ENCODE measurements around the gene FRMD1.

The FRMD1 gene

DNA sequence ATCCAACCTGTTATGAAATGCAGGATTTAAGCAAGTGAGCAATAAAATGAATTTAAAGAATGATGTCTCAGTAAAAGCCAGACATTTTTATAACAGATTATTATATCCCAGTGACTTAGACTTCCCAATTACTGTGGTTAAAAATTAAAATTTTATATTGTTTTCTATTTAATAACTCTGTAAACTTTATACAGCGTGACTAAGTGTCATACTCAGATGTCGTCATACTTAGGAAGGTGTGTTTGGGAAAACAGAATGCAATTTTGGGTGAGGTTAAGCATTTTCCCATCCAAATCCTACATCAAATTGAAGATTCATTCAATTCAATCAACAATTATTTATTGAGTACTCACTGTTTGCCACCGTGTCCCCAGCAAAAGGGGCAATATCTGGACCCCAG, 31.4 kb upstream of the FRMD1 start:
- DNase-seq = no peak

- no peak for DNase-seq
Measured at GRCh38 chr6:168109171-168109570, 30.2 kb upstream of the FRMD1 start.

DNA sequence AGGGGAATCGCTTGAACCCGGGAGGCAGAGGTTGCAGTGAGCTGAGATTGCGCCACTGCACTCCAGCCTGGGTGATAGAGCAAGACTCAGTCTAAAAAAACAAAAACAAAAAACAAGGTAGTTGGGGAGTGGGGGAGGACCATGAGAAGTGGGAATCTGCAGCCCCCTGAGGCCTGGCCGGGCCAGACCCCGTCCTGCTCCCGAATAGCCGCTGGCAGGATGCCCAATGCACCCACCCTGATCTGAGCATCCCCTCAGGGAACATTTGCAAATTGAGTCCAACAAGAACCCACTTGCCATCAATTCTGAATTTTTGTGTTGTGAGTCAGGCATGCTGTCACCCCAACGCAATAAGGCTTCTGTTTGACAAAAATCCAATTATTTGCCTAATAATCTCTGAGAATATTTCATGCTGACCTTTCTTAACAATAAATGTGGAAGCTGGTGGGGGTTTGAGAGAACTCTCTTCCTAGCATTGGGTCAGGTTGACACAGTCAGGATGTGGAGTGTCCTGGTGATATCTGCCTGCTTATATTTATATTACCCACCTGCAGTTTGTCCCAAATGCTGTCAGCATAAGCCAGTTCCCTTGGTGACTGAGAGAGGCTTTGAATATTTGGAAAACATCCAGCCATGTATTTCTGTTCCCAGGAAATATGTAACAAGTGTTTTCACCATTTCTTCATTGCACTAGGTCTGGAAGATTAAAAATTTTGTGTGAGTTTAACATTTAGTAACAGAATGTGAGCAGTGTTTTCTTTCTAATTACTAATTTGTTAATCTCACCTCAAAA, 28.4 kb upstream of the FRMD1 start:
- DNase-seq = no peak

DNA sequence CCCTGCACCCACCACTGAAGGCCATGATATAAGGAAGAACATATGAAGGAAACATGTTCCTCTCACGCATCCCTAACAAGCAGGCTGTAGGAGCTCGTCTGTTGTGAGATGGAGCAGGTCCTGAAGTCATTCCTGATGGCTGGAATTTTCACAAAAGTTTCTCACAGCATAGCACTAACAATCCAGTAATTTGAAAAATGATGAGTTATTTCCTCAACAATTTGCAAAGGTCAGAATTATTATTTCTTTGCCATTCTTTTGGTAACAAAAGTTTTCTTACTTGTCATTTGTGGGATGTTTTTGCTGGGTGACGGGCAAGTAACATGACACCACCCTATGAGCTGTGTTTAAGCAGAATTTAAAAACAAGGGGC, 27.6 kb upstream of the FRMD1 start:
- DNase-seq = no peak

DNA sequence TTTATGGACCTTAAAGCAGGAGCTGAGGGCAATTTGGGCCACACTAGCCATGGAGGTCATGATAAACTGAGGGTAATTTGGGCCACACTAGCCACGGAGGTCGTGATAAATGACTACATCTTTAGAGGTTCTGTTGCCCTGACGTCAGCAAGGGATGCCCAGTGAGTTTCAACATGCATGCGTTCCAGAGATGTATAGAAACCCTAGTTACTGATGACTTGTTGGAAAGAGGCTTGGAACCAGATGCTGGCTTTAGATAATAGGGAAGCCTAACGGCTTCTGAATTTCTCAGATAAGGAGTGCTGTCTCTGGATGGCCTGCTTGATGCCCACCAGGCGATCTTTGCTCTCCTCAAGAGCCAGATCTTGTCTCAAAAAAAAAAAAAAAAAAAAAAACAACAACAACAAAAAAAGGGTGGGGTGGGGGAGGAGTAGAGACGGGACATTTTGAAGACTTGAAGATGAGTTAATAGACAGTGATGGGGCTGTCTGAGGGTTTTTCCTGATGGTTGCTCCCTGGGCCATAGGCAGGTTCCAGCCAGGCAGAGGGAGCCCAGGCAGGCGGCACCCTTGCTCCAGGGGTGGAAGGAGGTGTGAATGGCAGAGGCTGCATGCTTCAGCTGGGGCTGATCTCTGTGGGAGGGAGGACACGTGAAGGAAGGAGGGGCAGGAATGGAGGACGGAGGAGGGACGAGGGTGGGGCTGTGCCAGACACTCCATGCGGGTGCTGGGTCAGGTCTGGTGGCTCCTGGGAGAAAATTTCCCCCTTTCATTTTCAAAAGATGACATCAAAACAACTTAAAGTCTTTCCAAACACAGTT, 27.0 kb upstream of the FRMD1 start:
- no peak for DNase-seq

- DNase-seq = no peak
Measured at GRCh38 chr6:168104636-168105035, 25.6 kb upstream of the FRMD1 start.

GRCh38 chr6:168103050-168103830, 24.2 kb upstream of the FRMD1 start:
- no peak for DNase-seq

DNA sequence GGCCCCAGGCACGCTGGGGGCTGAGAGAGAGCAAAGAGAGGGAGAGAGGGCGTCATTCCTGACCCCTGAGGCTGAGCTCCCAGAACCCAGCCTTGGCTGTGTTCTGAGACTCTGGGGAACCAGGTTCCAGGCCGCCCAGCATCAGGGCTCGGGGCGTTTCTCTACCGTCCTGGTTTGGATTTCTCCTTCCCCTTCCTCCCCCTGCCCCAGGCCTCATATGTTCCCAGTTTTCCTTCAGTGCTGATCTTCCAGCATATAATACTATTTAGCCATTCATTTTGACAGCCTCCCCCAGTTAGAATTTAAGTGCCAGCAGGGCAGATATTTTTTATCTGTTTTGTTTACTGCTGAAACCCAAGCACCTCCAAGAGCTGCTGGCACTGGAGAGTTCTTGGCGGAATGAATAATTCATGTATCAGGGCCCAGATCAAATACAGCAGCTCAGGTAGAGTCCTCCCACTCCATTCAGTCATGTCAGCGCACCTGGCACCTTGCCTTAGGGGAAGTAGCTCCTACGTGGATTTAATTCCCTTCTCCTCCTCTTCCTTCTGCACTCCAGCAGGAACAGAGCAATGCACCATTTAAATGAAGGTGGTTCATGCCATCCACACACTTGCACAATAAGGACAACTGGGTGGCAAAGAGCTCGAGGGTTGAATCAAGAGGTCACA, 23.4 kb upstream of the FRMD1 start:
- DNase-seq = no peak

DNA sequence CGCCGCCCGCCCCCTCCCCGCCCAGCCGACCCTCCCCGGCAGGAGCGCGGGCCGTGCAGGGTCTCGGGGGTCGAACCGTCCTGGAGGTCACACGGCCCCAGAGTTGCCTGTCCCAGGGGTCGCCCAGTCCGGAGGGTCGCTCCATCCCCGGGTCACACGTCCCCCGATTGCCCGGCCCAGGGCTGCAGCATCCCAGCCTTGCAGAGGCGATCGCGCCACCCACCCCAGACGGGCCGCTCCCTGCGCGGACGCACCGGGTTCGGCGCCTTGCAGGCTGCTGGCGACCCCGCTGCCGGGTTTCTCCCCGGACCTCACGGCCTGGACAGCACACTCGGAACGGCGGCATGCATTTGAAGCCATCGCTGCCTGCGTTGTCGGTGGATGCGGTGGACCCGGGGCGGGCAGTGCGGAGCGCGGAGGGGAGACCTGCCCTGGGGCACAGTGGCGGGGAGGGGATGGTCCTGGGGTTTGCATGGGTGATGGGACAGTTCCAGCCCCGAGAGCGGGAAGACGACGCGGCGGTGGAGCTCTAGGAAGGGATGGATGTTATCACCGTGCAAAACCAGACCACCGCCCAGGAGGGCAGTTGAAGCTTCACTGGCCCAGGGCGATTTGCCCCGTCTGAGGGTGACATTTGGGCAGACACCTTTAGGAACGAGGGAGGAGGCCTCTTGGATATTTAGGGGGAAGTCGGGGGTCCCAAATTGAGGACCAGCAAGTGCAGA, 22.7 kb upstream of the FRMD1 start:
- DNase-seq = no peak

GRCh38 chr6:168100803-168101589, 22.0 kb upstream of the FRMD1 start:
- DNase-seq = no peak

- DNase-seq = no peak
Measured at GRCh38 chr6:168100011-168100802, 21.2 kb upstream of the FRMD1 start.

DNA sequence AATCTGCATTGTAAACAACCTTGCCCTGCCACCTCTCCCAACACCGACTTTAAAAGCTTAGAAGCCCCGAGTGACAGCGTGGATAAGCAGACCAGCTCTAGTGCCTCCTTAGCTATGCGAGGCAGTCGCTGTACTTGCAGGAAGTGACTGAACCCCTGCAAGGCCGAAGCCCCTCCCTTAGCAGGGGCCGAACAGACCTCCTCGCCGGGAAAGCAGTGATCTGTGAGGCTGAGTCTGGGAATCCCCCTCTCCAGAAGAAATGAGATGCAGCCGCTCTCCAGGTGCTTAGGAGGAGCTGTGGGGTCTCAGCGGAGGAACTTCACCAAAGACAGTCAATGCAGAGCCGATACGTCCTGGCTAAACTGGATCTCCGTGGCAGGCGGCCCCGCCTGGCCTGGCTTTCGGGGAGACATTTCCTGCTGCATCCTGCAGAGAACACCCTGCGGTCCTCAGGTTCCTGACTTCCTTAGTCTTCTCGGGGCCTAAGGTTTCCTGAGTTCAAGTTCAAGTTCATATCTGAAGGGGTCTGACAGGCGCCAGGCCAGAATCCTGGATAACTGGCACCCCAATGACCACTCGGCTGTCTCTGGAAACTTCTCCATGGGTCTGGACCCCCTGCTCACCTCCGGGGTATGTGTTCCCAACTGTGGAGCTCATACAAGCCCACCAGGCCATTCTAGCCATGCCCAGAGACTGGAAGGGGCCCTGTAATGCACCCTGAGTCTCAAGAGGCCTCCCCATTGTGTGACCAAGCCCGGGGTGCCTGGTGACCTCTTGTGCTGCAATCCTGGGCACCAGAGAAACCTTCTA, 20.4 kb upstream of the FRMD1 start:
- DNase-seq = no peak

DNA sequence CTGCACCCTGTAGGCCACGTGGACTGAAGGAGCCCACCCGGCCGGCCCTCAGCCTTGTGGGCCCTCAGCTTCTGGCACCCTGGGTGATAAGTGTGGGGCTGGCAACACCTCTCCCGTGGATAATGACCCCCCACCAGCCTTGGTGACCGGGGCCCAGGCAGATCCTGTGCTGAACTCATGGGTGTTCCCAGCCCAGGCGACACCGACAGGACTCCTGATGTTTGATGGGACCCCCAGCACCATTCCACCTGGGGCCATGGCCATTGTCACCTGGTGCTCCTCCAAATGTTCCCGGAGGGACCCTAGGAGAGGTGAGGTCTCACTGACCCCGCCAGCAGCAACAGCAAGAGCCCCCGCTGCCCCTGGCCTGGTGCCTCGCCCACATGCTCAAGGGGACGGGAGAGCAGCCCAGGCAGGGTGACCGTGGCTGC, 19.4 kb upstream of the FRMD1 start:
- no peak for DNase-seq

DNA sequence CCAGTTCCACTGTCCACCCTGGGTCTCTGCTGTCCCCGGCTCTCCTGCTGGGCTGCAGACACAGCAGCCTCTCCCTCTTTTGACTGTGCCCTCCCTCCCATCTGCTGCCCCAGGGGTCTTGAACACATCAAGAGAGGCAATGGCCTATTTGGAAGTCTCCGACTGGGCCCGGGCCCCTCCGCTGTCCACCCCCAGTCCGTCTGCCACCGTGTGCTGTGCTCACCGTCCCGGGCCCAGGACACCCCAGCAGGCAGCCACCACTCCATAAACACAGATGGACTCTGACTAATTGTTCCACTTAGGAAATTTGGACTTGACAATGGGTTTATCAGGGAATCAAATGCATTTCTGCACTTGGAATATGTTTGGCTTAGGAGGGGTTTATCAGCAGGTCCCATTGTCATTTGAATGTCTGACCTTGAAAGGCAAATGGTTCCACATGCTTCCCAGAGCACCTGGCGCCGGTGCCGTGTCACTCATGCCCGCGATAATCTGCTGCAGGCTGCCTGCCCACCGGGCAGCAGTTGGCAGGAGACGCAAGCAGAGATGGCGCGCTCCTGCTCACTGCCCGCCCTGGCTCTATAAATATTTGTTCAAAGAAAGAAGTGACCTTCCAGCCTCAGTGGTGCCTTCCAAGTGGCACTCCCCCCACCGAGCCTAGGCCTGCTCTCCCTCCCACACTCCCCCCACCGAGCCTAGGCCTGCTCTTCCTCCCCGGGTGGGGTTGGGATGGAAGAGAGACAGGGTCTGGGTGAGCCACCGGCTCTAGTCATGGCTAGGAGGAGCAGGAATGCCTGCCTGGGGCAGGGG, 18.8 kb upstream of the FRMD1 start:
- DNase-seq = no peak

GRCh38 chr6:168097221-168097620, 18.2 kb upstream of the FRMD1 start:
- DNase-seq = no peak

- no peak for DNase-seq
Measured at GRCh38 chr6:168096271-168096764, 17.3 kb upstream of the FRMD1 start.

- no peak for DNase-seq
Measured at GRCh38 chr6:168095716-168096250, 16.8 kb upstream of the FRMD1 start.

DNA sequence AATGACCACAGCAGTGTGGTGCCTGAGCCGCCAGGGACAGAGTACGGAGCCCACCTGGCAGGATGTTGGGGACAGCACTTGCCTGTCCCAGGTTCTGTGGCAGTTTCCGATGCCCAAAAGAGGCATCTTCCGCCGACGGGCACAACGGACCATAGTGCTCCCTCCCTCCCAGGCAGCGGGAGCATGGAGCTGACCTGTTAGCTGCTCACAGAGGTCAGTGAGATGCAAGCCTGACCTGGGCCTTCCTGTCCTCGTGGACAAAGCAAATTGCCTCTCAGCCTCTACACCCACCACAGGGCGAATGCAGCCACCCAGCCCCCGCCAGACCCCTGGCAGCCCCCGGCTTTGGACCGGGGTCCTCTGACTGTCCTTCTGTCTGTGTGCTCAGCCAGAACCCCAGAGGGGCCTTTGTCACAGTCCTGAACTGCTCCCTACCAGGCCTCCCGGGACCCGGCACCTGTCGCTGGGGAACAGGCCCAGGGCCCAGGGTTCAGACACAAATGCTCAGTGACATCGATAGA, 16.2 kb upstream of the FRMD1 start:
- DNase-seq = no peak

All from bone marrow (tissue), 2 donors.